B cell (primary cell): ENCODE data around the gene DOK7. TPM values are rescaled to one million over a fixed set of nuclear protein-coding genes. Genes with fewer than 3 reads are reported as not detected.

Experiments
- ATAC-seq: fragments of 200-7000 bp; cut with Tn5 transposase; one replicate; pipeline ENCODE4 v1.10.0; 2021; ENCODE audit warnings: low read depth, mild to moderate bottlenecking, moderate number of reproducible peaks, moderate library complexity
- CTCF ChIA-PET: fragments of 350-600 bp; sonication (Branson Sonifier 250); formaldehyde crosslinking; loops from one replicate; lab custom pipeline; 2021; ENCODE audit warnings: antibody characterized with exemption, inconsistent platforms; lab: Charles Lee
- POLR2A ChIA-PET: fragments of 350-600 bp; sonication (Branson Sonifier 250); formaldehyde crosslinking; loops from one replicate; lab custom pipeline; 2021; ENCODE audit warnings: antibody characterized with exemption; lab: Charles Lee
- DNase-seq: peaks from one replicate; pipeline ENCODE4 v3.0.0; 2013
- H2AFZ ChIP-seq: 2 replicates; pipeline ENCODE4 v1.6.1; 2012; ENCODE audit warnings: mild to moderate bottlenecking, low read depth, low read length; ENCODE audit not compliant: insufficient read depth, poor library complexity, severe bottlenecking
- H3K27ac ChIP-seq, 2 donors: 1 replicate in 1 of 2; 2 replicates in 1 of 2; pipeline ENCODE4 v1.5.1; 2012 to 2013; ENCODE audit warnings: low read length in 2 of 2, mild to moderate bottlenecking in 2 of 2, moderate library complexity in 1 of 2
- H3K27me3 ChIP-seq, 4 experiments: fragments of 200-600 bp in 1 of 4; sonication (generic) in 1 of 4; replicated peaks in 1 of 4; 1 replicate in 2 of 4; 2 replicates in 2 of 4; pipeline versions ENCODE4 v1.6.1 to v1.7.0; 2013 to 2016; ENCODE audit warnings: low read length in 3 of 4, mild to moderate bottlenecking in 2 of 4, mixed read lengths in 1 of 4, moderate library complexity in 1 of 4; ENCODE audit not compliant: insufficient read depth in 4 of 4, control insufficient read depth in 3 of 4; ENCODE audit errors: control extremely low read depth in 1 of 4
- H3K36me3 ChIP-seq, 2 experiments: replicated peaks in 1 of 2; 1 replicate in 1 of 2; 2 replicates in 1 of 2; pipeline versions ENCODE4 v1.6.1 to v1.7.1; 2013; ENCODE audit warnings: low read length in 1 of 2; ENCODE audit not compliant: insufficient read depth in 2 of 2, control insufficient read depth in 1 of 2; ENCODE audit errors: control extremely low read depth in 1 of 2, extremely low read depth in 1 of 2
- H3K4me1 ChIP-seq, 2 donors: fragments of 200-600 bp in 1 of 2; sonication (generic) in 1 of 2; 1 replicate in 1 of 2; 2 replicates in 1 of 2; pipeline versions ENCODE4 v1.5.1 to v1.6.1; 2013 to 2017; ENCODE audit warnings: low read length in 2 of 2; ENCODE audit not compliant: control insufficient read depth in 2 of 2, insufficient read depth in 2 of 2
- H3K4me2 ChIP-seq: replicated peaks from 2 replicates; pipeline ENCODE3; 2012; ENCODE audit warnings: mild to moderate bottlenecking, low read depth, low read length; ENCODE audit not compliant: poor library complexity, severe bottlenecking
- H3K4me3 ChIP-seq, 5 experiments: fragments of 200-600 bp in 1 of 5; sonication (generic) in 1 of 5; 1 replicate in 3 of 5; 2 replicates in 2 of 5; pipeline versions ENCODE4 v1.5.1 to v1.7.0; 2011 to 2016; ENCODE audit warnings: low read length in 4 of 5, mild to moderate bottlenecking in 4 of 5, low read depth in 2 of 5, control low read depth in 1 of 5, moderate library complexity in 1 of 5; ENCODE audit not compliant: insufficient read depth in 1 of 5; ENCODE audit errors: control extremely low read depth in 1 of 5, extremely low read depth in 1 of 5
- H3K79me2 ChIP-seq: fragments of 200-600 bp; sonication (generic); one replicate; pipeline ENCODE4 v1.6.0; 2016; ENCODE audit warnings: low read length; ENCODE audit not compliant: control insufficient read depth, insufficient read depth
- H3K9ac ChIP-seq: fragments of 200-600 bp; sonication (generic); 2 replicates; pipeline ENCODE4 v1.6.1; 2017; ENCODE audit warnings: mild to moderate bottlenecking, low read length, moderate library complexity
- H3K9me3 ChIP-seq, 3 donors: one replicate each; pipeline versions ENCODE4 v1.6.1 to v1.7.1; 2013; ENCODE audit warnings: low read length in 2 of 3; ENCODE audit not compliant: control insufficient read depth in 2 of 3, insufficient read depth in 1 of 3; ENCODE audit errors: control extremely low read depth in 1 of 3
- H4K20me1 ChIP-seq: 2 replicates; pipeline ENCODE4 v1.6.0; 2012; ENCODE audit warnings: mild to moderate bottlenecking, low read length; ENCODE audit not compliant: insufficient read depth, control insufficient read depth, poor library complexity, severe bottlenecking
- H3K27ac Mint-ChIP-seq: one replicate; pipeline ENCODE4 v1.8.0; 2021; ENCODE audit warnings: mixed read lengths
- H3K27me3 Mint-ChIP-seq: one replicate; pipeline ENCODE4 v1.8.0; 2021; ENCODE audit warnings: mixed read lengths
- H3K4me1 Mint-ChIP-seq: one replicate; pipeline ENCODE4 v1.8.0; 2021; ENCODE audit warnings: mixed read lengths
- H3K4me3 Mint-ChIP-seq: one replicate; pipeline ENCODE4 v1.8.0; 2021; ENCODE audit warnings: mixed read lengths
- H3K9me3 Mint-ChIP-seq: one replicate; pipeline ENCODE4 v1.8.0; 2022; ENCODE audit warnings: mixed read lengths; ENCODE audit not compliant: insufficient read depth
- EZH2 ChIP-seq: IDR thresholded peaks from 2 replicates; pipeline ENCODE4 v1.6.1; 2012; ENCODE audit warnings: borderline replicate concordance, low read depth, mild to moderate bottlenecking, moderate library complexity, low read length; ENCODE audit not compliant: insufficient read depth, poor library complexity, severe bottlenecking
- WGBS: methylation state at CpG from one replicate; pipeline ENCODE4 v1.1.5; 2013; ENCODE audit warnings: missing lambda C conversion rate; ENCODE audit not compliant: insufficient coverage; 5-methylcytosine and 5-hydroxymethylcytosine counted together
- intact Hi-C: fragments of 100-400 bp; cut with micrococcal nuclease; formaldehyde crosslinking; loops from one replicate; pipeline ENCODE4 v1.10.0; 2022
- polyA plus RNA-seq: library from polyadenylated mRNA; depleted of rRNA; stranded (reverse); fragments of >200 nt; gene quantifications from 2 replicates; pipeline ENCODE4 v1.2.3, GENCODE V29; 2012
- total RNA-seq, 2 donors: library from RNA; stranded (reverse); fragments of 120-200 nt in 1 of 2; gene quantifications; 1 replicate in 1 of 2; 2 replicates in 1 of 2; pipeline versions ENCODE4 v1.2.3 to v1.2.4, GENCODE V29; 2013 to 2022
- TF ChIP-seq, protein P1 (sequence below): fragments of 200-600 bp; IDR thresholded peaks from one replicate; pipeline ENCODE4 v1.8.0; 2022; ENCODE audit warnings: antibody characterized with exemption, mild to moderate bottlenecking

The DOK7 gene
- total and polyA plus RNA-seq, 2 donors (not counting 1 experiment from before 2014, with no cell fraction given) = 24.1 to 24.8 TPM

DNA sequence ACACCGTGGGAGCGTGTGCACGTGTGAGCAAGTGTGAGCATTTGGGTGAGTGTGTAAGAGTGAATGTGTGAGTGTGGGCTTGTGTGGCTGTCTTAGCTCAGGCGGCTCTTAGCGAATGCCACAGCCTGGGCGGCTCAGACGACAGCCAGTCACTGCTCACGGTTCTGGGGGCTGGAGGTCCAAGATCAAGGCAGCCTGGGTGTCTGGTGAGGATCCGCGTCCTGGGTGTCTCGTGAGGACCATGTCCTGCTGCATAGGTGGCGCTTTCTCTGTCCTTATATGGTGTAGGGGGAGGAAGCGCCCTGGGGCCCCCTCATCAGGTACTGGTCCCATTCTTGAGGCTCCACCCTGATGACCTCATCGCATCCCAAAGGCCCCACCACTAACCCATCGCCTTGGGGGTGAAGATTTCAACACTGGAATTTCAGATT, 4.5 kb downstream of the DOK7 start:
- H3K4me1 Mint-ChIP-seq = no peaks in the 10 kb centered on the region

DNA sequence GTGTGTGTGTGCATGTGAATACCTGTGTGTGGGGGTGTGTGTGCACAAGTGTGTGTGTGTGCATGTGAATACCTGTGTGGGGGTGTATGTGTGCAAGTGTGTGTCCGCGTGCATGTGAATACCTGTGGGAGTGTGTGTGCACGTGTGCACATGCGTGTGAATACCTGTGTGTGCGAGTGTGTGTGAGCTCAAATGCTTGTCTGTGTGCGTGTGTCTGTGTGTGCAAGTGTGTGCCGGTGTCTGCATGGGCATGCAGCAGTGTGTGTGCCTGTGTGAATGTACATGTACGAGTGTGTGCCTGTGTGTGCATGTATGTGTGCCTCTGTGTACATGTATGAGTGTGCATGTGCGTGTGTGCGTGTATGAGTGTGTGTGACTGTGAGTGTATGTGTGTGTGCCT, 5.0 kb downstream of the DOK7 start:
- intact Hi-C loops = no loop called here
- no peaks in the 10 kb centered on the region for H3K9me3 Mint-ChIP-seq

More for the DNA sequence above, 4.5 kb downstream of the DOK7 start:
- no peak for DNase-seq
- Histone ChIP-seq H4K20me1 (no peaks in the 10 kb centered on the region), H3K9me3 (peaks cover 0 to 17% (median 0%) of the 10 kb centered on the region in 3 donors), H3K79me2 (no peaks in the 10 kb centered on the region), H3K4me2 (no peak overlapping the region), H3K27ac (no peak overlapping the region), H2AFZ (no peak overlapping the region), H3K36me3 (no peaks in the 10 kb centered on the region), H3K4me3 (no peak overlapping the region), H3K9ac (no peak overlapping the region), H3K27me3 (peaks cover 0 to 27% (median 6%) of the 10 kb centered on the region in 4 experiments), H3K4me1 (peaks cover 0 to 8% of the 10 kb centered on the region in 2 donors)
- no peaks in the 10 kb centered on the region for H3K9me3 Mint-ChIP-seq
- ChIA-PET CTCF (no interaction called here), POLR2A (no interaction called here)
- WGBS = 90% methylated on average over 11 of the region's 15 CpGs
- intact Hi-C loops = no loop called here
- no peak overlapping the region for H3K4me3 Mint-ChIP-seq
- no peak for TF ChIP-seq EZH2
- TF ChIP-seq, protein P1, sequence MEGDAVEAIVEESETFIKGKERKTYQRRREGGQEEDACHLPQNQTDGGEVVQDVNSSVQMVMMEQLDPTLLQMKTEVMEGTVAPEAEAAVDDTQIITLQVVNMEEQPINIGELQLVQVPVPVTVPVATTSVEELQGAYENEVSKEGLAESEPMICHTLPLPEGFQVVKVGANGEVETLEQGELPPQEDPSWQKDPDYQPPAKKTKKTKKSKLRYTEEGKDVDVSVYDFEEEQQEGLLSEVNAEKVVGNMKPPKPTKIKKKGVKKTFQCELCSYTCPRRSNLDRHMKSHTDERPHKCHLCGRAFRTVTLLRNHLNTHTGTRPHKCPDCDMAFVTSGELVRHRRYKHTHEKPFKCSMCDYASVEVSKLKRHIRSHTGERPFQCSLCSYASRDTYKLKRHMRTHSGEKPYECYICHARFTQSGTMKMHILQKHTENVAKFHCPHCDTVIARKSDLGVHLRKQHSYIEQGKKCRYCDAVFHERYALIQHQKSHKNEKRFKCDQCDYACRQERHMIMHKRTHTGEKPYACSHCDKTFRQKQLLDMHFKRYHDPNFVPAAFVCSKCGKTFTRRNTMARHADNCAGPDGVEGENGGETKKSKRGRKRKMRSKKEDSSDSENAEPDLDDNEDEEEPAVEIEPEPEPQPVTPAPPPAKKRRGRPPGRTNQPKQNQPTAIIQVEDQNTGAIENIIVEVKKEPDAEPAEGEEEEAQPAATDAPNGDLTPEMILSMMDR = no peak
- H3K27me3 Mint-ChIP-seq = peaks cover 14% of the 10 kb centered on the region
- no peak for ATAC-seq
- no peak overlapping the region for H3K27ac Mint-ChIP-seq

More for the DNA sequence above, 5.0 kb downstream of the DOK7 start:
- Histone ChIP-seq H3K79me2 (no peaks in the 10 kb centered on the region), H4K20me1 (no peaks in the 10 kb centered on the region), H3K36me3 (no peaks in the 10 kb centered on the region), H3K4me3 (no peak overlapping the region), H3K4me2 (no peak overlapping the region), H3K4me1 (peaks cover 0 to 5% of the 10 kb centered on the region in 2 donors), H3K9ac (no peak overlapping the region), H3K27ac (no peak overlapping the region), H3K9me3 (peaks cover 0 to 17% (median 0%) of the 10 kb centered on the region in 3 donors), H2AFZ (no peak overlapping the region), H3K27me3 (peaks cover 0 to 24% (median 5%) of the 10 kb centered on the region in 4 experiments)
- no peak for DNase-seq
- H3K27ac Mint-ChIP-seq = no peak overlapping the region
- POLR2A ChIA-PET = interaction anchor here (0.6 kb wide), 1 partner anchor 18 kb away, joined by 3 read pairs; no protein-coding TSS in a partner anchor
- WGBS = 98% methylated on average over 10 of the region's 10 CpGs
- no peak for ATAC-seq
- CTCF ChIA-PET = no interaction called here
- H3K4me1 Mint-ChIP-seq = no peaks in the 10 kb centered on the region
- no peak for TF ChIP-seq EZH2
- TF ChIP-seq, protein P1 = no peak
- H3K27me3 Mint-ChIP-seq = peaks cover 14% of the 10 kb centered on the region
- H3K4me3 Mint-ChIP-seq = no peak overlapping the region
